Nephron progenitor cell (in vitro differentiated cells): Measurements from ENCODE around the gene SNTG2.

Source experiments
- DNase-seq: peaks from one replicate; pipeline ENCODE4 v3.0.0; 2021
- H3K27ac Mint-ChIP-seq: 2 replicates; pipeline ENCODE4 v1.8.0; 2021; ENCODE audit warnings: mild to moderate bottlenecking, moderate library complexity, mixed read lengths
- H3K27me3 Mint-ChIP-seq: 2 replicates; pipeline ENCODE4 v1.8.0; 2021; ENCODE audit warnings: mild to moderate bottlenecking, low read depth, mixed read lengths; ENCODE audit not compliant: poor library complexity
- H3K36me3 Mint-ChIP-seq: 2 replicates; pipeline ENCODE4 v1.8.0; 2021; ENCODE audit warnings: low read depth, mixed read lengths
- H3K4me1 Mint-ChIP-seq: 2 replicates; pipeline ENCODE4 v1.8.0; 2021; ENCODE audit warnings: mixed read lengths
- H3K4me3 Mint-ChIP-seq: 2 replicates; pipeline ENCODE4 v1.8.0; 2021; ENCODE audit warnings: mild to moderate bottlenecking, moderate library complexity, mixed read lengths
- H3K9me3 Mint-ChIP-seq: 2 replicates; pipeline ENCODE4 v1.8.0; 2021; ENCODE audit warnings: mild to moderate bottlenecking, moderate library complexity, mixed read lengths
- TF ChIP-seq, protein P1 (sequence below): fragments of 200-600 bp; sonication (generic); IDR thresholded peaks from 2 replicates; pipeline ENCODE4 v1.5.0; 2021; ENCODE audit warnings: antibody characterized with exemption

Gene SNTG2

DNA sequence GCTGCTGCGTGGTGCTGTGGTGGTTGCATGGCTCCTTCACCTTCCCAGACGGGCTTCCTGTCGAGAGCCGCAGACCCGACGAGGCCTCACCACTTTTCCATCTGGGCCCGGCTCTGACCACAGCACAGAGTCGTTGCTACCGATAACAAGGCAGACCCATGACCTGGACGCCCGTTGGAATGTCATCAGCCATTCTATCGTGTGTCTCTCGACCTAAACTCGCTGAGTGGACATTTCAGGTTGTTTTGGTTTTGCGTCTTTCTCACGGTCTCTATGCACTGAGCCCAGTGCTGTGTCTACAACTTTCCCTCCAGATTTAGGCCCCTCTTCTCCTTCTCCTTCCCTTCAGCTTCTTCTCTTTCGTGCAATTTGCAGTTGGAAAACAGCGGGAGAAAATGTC, 257.9 kb downstream of the SNTG2 start:
- no peak overlapping the region for H3K27ac Mint-ChIP-seq
- peaks cover 19% of the 10 kb centered on the region for H3K9me3 Mint-ChIP-seq
- H3K4me3 Mint-ChIP-seq: no peak overlapping the region
- no peaks in the 10 kb centered on the region for H3K4me1 Mint-ChIP-seq
- TF ChIP-seq, protein P1, sequence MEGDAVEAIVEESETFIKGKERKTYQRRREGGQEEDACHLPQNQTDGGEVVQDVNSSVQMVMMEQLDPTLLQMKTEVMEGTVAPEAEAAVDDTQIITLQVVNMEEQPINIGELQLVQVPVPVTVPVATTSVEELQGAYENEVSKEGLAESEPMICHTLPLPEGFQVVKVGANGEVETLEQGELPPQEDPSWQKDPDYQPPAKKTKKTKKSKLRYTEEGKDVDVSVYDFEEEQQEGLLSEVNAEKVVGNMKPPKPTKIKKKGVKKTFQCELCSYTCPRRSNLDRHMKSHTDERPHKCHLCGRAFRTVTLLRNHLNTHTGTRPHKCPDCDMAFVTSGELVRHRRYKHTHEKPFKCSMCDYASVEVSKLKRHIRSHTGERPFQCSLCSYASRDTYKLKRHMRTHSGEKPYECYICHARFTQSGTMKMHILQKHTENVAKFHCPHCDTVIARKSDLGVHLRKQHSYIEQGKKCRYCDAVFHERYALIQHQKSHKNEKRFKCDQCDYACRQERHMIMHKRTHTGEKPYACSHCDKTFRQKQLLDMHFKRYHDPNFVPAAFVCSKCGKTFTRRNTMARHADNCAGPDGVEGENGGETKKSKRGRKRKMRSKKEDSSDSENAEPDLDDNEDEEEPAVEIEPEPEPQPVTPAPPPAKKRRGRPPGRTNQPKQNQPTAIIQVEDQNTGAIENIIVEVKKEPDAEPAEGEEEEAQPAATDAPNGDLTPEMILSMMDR: no peak
- no peak for DNase-seq
- H3K27me3 Mint-ChIP-seq: peaks cover 14% of the 10 kb centered on the region
- H3K36me3 Mint-ChIP-seq: no peaks in the 10 kb centered on the region

DNA sequence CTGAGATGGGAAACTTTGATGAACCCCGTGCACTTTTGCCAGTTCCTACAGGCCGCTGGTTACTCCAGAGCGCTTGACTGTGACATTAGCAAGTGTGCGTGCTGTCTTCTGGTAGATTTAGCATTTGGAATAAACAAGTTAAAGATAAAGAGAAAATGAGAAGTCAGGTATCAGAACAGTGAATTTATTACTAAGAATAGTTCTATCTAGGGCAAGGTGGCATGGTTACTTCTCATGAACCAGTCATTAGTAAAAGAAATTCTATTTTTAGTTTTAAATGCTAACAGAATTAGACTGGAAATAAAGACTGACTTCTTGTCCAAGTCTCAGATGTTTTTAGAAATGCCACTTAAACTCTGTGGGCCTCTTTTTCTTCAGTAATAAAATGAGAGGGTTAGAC, 258.6 kb downstream of the SNTG2 start:
- no peaks in the 10 kb centered on the region for H3K4me1 Mint-ChIP-seq
- DNase-seq: no peak
- no peak overlapping the region for H3K4me3 Mint-ChIP-seq
- H3K9me3 Mint-ChIP-seq: peaks cover 27% of the 10 kb centered on the region
- H3K27ac Mint-ChIP-seq: no peak overlapping the region
- TF ChIP-seq, protein P1: no peak
- H3K27me3 Mint-ChIP-seq: peaks cover 14% of the 10 kb centered on the region
- no peaks in the 10 kb centered on the region for H3K36me3 Mint-ChIP-seq

DNA sequence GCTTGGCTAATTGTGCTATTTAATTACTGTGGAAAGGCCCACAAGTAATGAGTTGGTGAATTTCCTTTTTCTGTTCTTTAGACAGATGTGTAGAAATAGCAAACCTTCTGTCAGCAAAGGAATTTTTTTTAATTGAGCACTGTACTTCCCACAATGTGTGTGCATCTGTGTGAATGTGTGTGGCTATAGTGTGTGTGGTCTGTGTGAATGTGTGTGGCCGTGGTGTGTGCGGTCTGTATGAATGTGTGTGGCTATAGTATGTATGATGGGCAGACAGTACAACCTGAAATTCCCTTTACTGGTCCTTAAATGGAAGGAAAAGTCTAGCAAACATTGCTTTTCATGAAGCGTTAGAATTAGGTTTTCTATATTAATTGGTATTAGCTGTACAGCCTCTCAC, 259.1 kb downstream of the SNTG2 start:
- H3K4me3 Mint-ChIP-seq: no peak overlapping the region
- DNase-seq: no peak
- TF ChIP-seq, protein P1: no peak
- H3K36me3 Mint-ChIP-seq: no peaks in the 10 kb centered on the region
- H3K27me3 Mint-ChIP-seq: peaks cover 14% of the 10 kb centered on the region
- no peak overlapping the region for H3K27ac Mint-ChIP-seq
- H3K4me1 Mint-ChIP-seq: no peaks in the 10 kb centered on the region
- peaks cover 32% of the 10 kb centered on the region for H3K9me3 Mint-ChIP-seq

DNA sequence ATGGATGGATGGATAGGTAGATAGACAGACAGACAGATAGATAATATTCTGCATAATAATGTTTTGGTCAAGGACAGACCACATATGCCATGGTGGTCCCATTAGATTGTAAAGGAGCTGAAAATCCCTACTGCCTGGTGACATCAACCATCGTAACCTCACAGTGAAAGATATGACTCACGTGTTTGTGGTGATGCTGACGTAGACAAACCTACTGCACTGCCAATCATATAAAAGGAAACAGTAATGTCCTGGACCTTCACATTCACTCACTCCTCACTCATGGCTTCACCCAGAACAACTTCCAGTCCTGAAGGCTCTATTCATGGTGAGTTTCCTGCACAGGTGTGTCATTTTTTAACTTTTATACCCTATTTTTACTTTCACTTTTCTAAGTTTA, 259.7 kb downstream of the SNTG2 start:
- Mint-ChIP-seq H3K27me3 (peaks cover 9% of the 10 kb centered on the region), H3K4me1 (no peaks in the 10 kb centered on the region), H3K36me3 (no peaks in the 10 kb centered on the region), H3K27ac (no peak overlapping the region), H3K9me3 (peaks cover 38% of the 10 kb centered on the region), H3K4me3 (no peak overlapping the region)
- TF ChIP-seq, protein P1: no peak
- DNase-seq: no peak

DNA sequence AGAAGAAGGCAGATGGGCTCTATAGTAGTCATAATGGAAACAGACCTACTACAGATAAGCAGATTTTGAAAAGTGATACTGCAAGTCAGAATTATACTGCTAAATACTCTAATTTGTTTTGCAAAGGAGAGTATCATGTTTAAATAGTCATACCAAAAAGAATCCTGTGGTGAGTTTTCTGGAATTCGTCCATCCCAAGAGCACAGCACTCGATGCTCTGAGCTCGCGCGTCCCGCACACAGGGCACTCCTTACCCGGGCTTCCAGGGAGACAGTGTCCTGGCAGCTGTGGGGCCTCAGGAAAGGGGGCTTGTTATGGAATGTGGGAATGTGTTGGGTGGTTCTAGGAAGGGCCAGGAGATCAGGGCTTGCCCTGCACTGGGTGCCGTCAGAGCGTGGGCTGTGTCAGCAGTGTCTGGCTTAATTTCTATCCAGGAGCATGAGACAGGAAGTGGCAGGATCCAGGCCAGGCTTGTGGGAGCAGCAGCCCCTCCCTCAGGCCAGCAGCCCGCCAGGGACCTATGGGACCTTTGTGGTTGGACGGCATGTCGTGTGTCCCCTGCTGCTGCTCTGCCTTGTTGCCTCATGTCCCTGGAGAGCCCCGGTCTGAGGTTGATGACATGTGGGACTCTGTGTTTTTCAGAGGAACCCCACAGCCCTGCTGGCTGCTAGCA, 269.4 kb downstream of the SNTG2 start:
- Mint-ChIP-seq H3K36me3 (no peaks in the 10 kb centered on the region), H3K27me3 (peaks cover 26% of the 10 kb centered on the region), H3K9me3 (peaks cover 31% of the 10 kb centered on the region), H3K27ac (no peak overlapping the region), H3K4me3 (no peak overlapping the region), H3K4me1 (peaks cover 4% of the 10 kb centered on the region)
- TF ChIP-seq, protein P1: no peak
- no peak for DNase-seq

DNA sequence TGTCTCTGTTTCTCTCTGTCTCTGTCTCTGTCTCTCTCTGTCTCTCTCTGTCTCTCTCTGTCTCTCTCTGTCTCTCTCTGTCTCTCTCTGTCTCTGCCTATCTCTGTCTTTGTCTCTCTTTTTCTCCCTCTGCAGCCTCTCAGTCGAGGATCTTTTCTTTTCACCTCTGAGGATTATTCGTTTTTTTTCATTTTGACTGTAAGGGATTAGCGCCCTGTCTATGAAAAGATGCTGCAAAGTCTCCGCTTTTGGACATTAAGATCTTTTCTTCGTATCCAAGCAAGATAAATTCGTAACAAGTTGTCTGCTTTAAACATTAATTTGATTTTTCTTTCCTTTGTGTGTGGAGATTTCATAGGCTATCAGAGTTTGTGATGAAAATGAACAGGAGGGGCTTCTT, 271.4 kb downstream of the SNTG2 start:
- Mint-ChIP-seq H3K27ac (peak overlapping the region; percentile 58), H3K9me3 (peaks cover 28% of the 10 kb centered on the region), H3K36me3 (no peaks in the 10 kb centered on the region), H3K27me3 (peaks cover 26% of the 10 kb centered on the region), H3K4me3 (no peak overlapping the region), H3K4me1 (peaks cover 10% of the 10 kb centered on the region)
- no peak for DNase-seq
- TF ChIP-seq, protein P1: no peak
